SK-N-SH treated with all-trans-retinoic acid at 6 μM for 48 hours (cell line): Measurements from ENCODE around the gene PKDCC.

ENCODE experiments used
- ATAC-seq: fragments of 200-7000 bp; cut with Tn5 transposase; 3 replicates; pipeline ENCODE4 v1.9.1; 2020; ENCODE audit warnings: mild to moderate bottlenecking, moderate library complexity
- ARNTL ChIP-seq: fragments of 450-650 bp; formaldehyde crosslinking; IDR thresholded peaks from 2 replicates; pipeline ENCODE4 v1.5.0; 2020; ENCODE audit warnings: low read depth, mild to moderate bottlenecking, moderate library complexity, borderline replicate concordance
- BACH2 ChIP-seq: fragments of 250-450 bp; sonication (Bioruptor Pico); IDR thresholded peaks from 2 replicates; pipeline ENCODE4 v1.9.0; 2021; ENCODE audit warnings: mild to moderate bottlenecking, borderline replicate concordance
- CSDC2 ChIP-seq: fragments of 250-450 bp; sonication (Bioruptor Pico); IDR thresholded peaks from 2 replicates; pipeline ENCODE4 v1.5.0; 2020; ENCODE audit warnings: mild to moderate bottlenecking, moderate library complexity
- ESRRG ChIP-seq: fragments of 250-450 bp; sonication (Bioruptor Pico); IDR thresholded peaks from 2 replicates; pipeline ENCODE4 v1.6.1; 2021; ENCODE audit warnings: mild to moderate bottlenecking
- GLIS3 ChIP-seq: fragments of 250-450 bp; sonication (Bioruptor Pico); IDR thresholded peaks from 2 replicates; pipeline ENCODE4 v1.5.0; 2020; ENCODE audit warnings: mild to moderate bottlenecking, moderate library complexity
- ISL1 ChIP-seq: fragments of 250-450 bp; sonication (Bioruptor Pico); IDR thresholded peaks from 2 replicates; pipeline ENCODE4 v2.1.2; 2022; ENCODE audit warnings: mild to moderate bottlenecking, moderate library complexity
- OSR1 ChIP-seq: fragments of 250-450 bp; sonication (Bioruptor Pico); IDR thresholded peaks from 2 replicates; pipeline ENCODE4 v1.8.0; 2022; ENCODE audit warnings: moderate library complexity, mild to moderate bottlenecking, inconsistent platforms
- RARB ChIP-seq: fragments of 250-450 bp; sonication (Bioruptor Pico); IDR thresholded peaks from 2 replicates; pipeline ENCODE4 v1.8.0; 2021; ENCODE audit warnings: mild to moderate bottlenecking, moderate library complexity
- SNAI2 ChIP-seq: fragments of 250-450 bp; sonication (Bioruptor Pico); IDR thresholded peaks from 2 replicates; pipeline ENCODE4 v1.5.0; 2020; ENCODE audit warnings: mild to moderate bottlenecking, moderate library complexity
- TCF4 ChIP-seq: fragments of 250-450 bp; sonication (Bioruptor Pico); IDR thresholded peaks from 2 replicates; pipeline ENCODE4 v1.8.0; 2021; ENCODE audit warnings: mild to moderate bottlenecking, moderate library complexity, borderline replicate concordance
- TOX ChIP-seq: fragments of 250-450 bp; sonication (Bioruptor Pico); IDR thresholded peaks from 2 replicates; pipeline ENCODE4 v1.8.0; 2021; ENCODE audit warnings: mild to moderate bottlenecking, moderate library complexity, borderline replicate concordance
- ZC3H10 ChIP-seq: fragments of 250-450 bp; sonication (Bioruptor Pico); IDR thresholded peaks from 2 replicates; pipeline ENCODE4 v1.5.1; 2021; ENCODE audit warnings: mild to moderate bottlenecking, moderate library complexity
- ZFP3 ChIP-seq: fragments of 250-450 bp; sonication (Bioruptor Pico); IDR thresholded peaks from 2 replicates; pipeline ENCODE4 v1.5.0; 2020; ENCODE audit warnings: mild to moderate bottlenecking, moderate library complexity
- ZFP30 ChIP-seq: fragments of 450-650 bp; formaldehyde crosslinking; IDR thresholded peaks from 2 replicates; pipeline ENCODE4 v1.5.0; 2022; ENCODE audit warnings: mild to moderate bottlenecking, moderate library complexity
- ZNF565 ChIP-seq: fragments of 450-650 bp; formaldehyde crosslinking; conservative IDR thresholded peaks from 2 replicates; pipeline ENCODE4 v1.5.0; 2020; ENCODE audit warnings: low read depth, mild to moderate bottlenecking, moderate library complexity
- ZNF70 ChIP-seq: fragments of 450-650 bp; formaldehyde crosslinking; IDR thresholded peaks from 2 replicates; pipeline ENCODE4 v1.5.0; 2020; ENCODE audit warnings: mild to moderate bottlenecking, moderate library complexity
- ZNF8 ChIP-seq: fragments of 450-650 bp; formaldehyde crosslinking; IDR thresholded peaks from 2 replicates; pipeline ENCODE4 v1.5.0; 2020; ENCODE audit warnings: mild to moderate bottlenecking, moderate library complexity
- TF ChIP-seq, protein P1 (sequence below): fragments of 250-450 bp; sonication (Bioruptor Pico); IDR thresholded peaks from 2 replicates; pipeline ENCODE4 v1.8.0; 2020; ENCODE audit warnings: mild to moderate bottlenecking, moderate library complexity, borderline replicate concordance
- TF ChIP-seq, protein P2 (sequence below): fragments of 250-450 bp; sonication (Bioruptor Pico); IDR thresholded peaks from 2 replicates; pipeline ENCODE4 v1.5.1; 2020; ENCODE audit warnings: low read depth, mild to moderate bottlenecking, moderate library complexity
- TF ChIP-seq, protein P3 (sequence below): fragments of 250-450 bp; sonication (Bioruptor Pico); IDR thresholded peaks from 2 replicates; pipeline ENCODE4 v1.5.0; 2020; ENCODE audit warnings: mild to moderate bottlenecking, moderate library complexity

PKDCC gene

DNA sequence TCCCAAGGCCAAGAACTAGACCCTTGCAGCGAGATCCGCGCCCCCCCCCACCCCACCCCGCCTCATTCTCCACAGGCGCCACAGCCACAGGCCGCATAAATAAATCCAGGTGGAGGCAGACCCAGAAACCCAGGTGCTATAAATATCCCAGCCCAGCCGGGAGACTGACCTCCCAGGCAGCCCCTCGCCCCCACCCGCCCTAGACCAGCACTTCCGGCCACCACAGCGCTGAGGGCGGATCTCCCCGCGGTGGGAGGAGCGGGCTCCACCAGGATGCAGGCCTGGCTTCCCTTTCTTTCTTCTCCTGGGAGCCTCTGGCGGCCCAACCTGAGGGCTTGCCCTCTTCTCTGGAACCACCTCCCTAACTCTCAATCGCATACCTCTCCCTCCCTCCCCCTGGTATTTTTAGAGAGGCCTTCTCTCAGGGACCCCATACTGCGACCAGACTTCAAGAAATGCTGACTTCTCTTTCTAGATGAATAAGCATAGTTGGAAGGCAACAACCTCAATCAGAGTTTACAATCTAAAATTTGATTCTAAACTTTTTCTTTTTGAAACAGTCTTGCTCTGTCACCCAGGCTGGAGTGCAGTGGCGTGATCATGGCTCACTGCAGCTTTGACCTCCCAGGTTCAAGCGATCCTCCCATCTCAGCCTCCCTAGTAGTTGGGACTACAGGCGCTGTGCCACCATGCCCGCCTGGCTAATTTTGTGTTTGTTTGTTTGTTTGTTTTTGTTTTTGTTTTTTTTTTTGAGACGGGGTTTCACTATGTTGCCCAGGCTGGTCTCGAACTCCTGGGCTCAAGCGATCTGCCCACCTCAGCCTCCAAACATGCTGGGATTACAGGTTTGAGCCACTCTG is 55.0 kb downstream of the PKDCC start:
- TF ChIP-seq ZFP3 (CRISPR knock-in tag) = no peak
- TF ChIP-seq ZNF8 (CRISPR knock-in tag) = no peak
- TF ChIP-seq ARNTL (CRISPR knock-in tag) = no peak
- TF ChIP-seq GLIS3 (CRISPR knock-in tag) = no peak
- no peak for TF ChIP-seq ESRRG
- TF ChIP-seq TOX (CRISPR knock-in tag) = no peak
- no peak for TF ChIP-seq TCF4 (CRISPR knock-in tag)
- TF ChIP-seq, protein P1, sequence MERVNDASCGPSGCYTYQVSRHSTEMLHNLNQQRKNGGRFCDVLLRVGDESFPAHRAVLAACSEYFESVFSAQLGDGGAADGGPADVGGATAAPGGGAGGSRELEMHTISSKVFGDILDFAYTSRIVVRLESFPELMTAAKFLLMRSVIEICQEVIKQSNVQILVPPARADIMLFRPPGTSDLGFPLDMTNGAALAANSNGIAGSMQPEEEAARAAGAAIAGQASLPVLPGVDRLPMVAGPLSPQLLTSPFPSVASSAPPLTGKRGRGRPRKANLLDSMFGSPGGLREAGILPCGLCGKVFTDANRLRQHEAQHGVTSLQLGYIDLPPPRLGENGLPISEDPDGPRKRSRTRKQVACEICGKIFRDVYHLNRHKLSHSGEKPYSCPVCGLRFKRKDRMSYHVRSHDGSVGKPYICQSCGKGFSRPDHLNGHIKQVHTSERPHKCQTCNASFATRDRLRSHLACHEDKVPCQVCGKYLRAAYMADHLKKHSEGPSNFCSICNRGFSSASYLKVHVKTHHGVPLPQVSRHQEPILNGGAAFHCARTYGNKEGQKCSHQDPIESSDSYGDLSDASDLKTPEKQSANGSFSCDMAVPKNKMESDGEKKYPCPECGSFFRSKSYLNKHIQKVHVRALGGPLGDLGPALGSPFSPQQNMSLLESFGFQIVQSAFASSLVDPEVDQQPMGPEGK (CRISPR knock-in tag) = no peak
- no peak for TF ChIP-seq ZNF565
- TF ChIP-seq ISL1 (CRISPR knock-in tag) = no peak
- no peak for TF ChIP-seq ZFP30 (CRISPR knock-in tag)
- TF ChIP-seq SNAI2 (CRISPR knock-in tag) = no peak
- TF ChIP-seq BACH2 (CRISPR knock-in tag) = no peak
- no peak for TF ChIP-seq RARB
- no peak for TF ChIP-seq ZNF70
- no peak for TF ChIP-seq ZC3H10 (CRISPR knock-in tag)
- TF ChIP-seq, protein P2, sequence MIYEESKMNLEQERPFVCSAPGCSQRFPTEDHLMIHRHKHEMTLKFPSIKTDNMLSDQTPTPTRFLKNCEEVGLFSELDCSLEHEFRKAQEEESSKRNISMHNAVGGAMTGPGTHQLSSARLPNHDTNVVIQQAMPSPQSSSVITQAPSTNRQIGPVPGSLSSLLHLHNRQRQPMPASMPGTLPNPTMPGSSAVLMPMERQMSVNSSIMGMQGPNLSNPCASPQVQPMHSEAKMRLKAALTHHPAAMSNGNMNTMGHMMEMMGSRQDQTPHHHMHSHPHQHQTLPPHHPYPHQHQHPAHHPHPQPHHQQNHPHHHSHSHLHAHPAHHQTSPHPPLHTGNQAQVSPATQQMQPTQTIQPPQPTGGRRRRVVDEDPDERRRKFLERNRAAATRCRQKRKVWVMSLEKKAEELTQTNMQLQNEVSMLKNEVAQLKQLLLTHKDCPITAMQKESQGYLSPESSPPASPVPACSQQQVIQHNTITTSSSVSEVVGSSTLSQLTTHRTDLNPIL (CRISPR knock-in tag) = no peak
- TF ChIP-seq OSR1 (CRISPR knock-in tag) = no peak
- TF ChIP-seq CSDC2 = no peak
- no peak for ATAC-seq

DNA sequence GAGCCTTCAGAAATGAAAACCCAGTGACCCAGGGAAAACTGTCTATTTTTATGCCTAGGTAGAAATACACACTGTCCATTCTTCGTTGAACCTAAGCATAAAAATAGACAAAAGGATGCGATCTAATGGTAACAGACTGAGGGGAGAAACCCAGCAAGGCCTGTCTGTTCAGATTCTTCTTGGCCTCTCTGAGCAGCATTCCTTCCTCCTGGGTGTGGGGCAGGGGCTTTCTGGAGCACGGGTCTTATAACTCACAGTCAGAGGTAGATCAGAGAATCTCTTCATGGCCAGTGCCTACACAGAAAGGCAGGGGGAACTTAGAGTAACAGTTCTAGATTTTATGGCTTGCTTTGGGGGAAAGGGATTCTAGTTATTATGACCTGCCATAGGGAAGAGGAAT is 56.0 kb downstream of the PKDCC start:
- no peak for ATAC-seq
- no peak for TF ChIP-seq ARNTL (CRISPR knock-in tag)
- no peak for TF ChIP-seq CSDC2
- TF ChIP-seq, protein P1 (CRISPR knock-in tag) = no peak
- no peak for TF ChIP-seq ZNF70
- TF ChIP-seq ZNF8 (CRISPR knock-in tag) = no peak
- TF ChIP-seq, all 23 proteins: peak for 0

DNA sequence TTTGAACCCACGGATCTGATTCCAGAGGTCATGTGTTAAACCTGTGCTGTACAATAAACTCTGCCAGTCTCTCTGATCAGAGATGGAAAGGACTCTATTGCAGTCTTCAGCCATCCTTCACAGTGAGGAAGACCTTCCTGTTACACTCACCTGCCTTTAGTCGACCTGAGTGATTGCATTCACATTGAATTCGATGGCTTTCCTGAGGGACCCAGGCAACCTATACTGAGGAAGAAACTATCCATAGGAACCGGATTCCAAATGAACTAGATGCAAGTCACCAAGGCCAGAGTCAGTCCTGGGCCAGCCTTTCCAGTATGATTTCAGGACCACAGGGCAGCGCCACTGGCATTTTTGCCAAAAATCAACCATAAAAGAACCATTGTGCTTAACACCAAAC is 56.8 kb downstream of the PKDCC start:
- ATAC-seq = no peak
- no peak for TF ChIP-seq ZNF8 (CRISPR knock-in tag)
- TF ChIP-seq ZNF70 = no peak
- no peak for TF ChIP-seq TCF4 (CRISPR knock-in tag)
- TF ChIP-seq ZFP30 (CRISPR knock-in tag) = no peak
- TF ChIP-seq ZC3H10 (CRISPR knock-in tag) = no peak
- no peak for TF ChIP-seq BACH2 (CRISPR knock-in tag)
- TF ChIP-seq, protein P3, sequence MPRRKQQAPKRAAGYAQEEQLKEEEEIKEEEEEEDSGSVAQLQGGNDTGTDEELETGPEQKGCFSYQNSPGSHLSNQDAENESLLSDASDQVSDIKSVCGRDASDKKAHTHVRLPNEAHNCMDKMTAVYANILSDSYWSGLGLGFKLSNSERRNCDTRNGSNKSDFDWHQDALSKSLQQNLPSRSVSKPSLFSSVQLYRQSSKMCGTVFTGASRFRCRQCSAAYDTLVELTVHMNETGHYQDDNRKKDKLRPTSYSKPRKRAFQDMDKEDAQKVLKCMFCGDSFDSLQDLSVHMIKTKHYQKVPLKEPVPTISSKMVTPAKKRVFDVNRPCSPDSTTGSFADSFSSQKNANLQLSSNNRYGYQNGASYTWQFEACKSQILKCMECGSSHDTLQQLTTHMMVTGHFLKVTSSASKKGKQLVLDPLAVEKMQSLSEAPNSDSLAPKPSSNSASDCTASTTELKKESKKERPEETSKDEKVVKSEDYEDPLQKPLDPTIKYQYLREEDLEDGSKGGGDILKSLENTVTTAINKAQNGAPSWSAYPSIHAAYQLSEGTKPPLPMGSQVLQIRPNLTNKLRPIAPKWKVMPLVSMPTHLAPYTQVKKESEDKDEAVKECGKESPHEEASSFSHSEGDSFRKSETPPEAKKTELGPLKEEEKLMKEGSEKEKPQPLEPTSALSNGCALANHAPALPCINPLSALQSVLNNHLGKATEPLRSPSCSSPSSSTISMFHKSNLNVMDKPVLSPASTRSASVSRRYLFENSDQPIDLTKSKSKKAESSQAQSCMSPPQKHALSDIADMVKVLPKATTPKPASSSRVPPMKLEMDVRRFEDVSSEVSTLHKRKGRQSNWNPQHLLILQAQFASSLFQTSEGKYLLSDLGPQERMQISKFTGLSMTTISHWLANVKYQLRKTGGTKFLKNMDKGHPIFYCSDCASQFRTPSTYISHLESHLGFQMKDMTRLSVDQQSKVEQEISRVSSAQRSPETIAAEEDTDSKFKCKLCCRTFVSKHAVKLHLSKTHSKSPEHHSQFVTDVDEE (CRISPR knock-in tag) = no peak
- no peak for TF ChIP-seq ISL1 (CRISPR knock-in tag)
- TF ChIP-seq, protein P2 (CRISPR knock-in tag) = no peak
- TF ChIP-seq, all 23 proteins: peak for 0
